ENCODE measurements around the gene SHLD3. TPM values are rescaled to one million over a fixed set of nuclear protein-coding genes. Genes with fewer than 3 reads are reported as not detected.

Gene SHLD3
- 1.9 and 2.4 TPM in 2 replicates for total RNA-seq

GRCh38 chr5:65624571-65625555, at the start of gene SHLD3, which contains the start of gene TRAPPC13:
Gene SHLD3 (plus strand): TSS chr5:65625027. CDS start chr5:65629588, 4,561 bp downstream.
Gene TRAPPC13 (plus strand): TSS chr5:65625027. CDS start chr5:65625061, 34 bp downstream.

GRCh38 chr5:65624025-65624570, 729 bp upstream of the SHLD3 start, which contains the start of gene TRIM23:
Gene TRIM23 (minus strand): TSS chr5:65624333. CDS start chr5:65624274, 59 bp downstream.

Other genes starting within 250 kb of the SHLD3 start
- 37.8 and 49.9 TPM in 2 replicates for gene ADAMTS6, start 143.1 kb upstream of the SHLD3 start, total RNA-seq
- gene CENPK, start 61.9 kb upstream of the SHLD3 start, total RNA-seq = 2.1 and 5.0 TPM in 2 replicates
- gene PPWD1, start 61.7 kb upstream of the SHLD3 start, total RNA-seq = 36.8 and 48.1 TPM in 2 replicates
- 32.8 and 44.9 TPM in 2 replicates for gene TRIM23, start 694 bp upstream of the SHLD3 start, total RNA-seq
- 29.0 and 30.1 TPM in 2 replicates for gene TRAPPC13, start within 50 bp of the SHLD3 start, total RNA-seq
- gene SGTB, start 97.1 kb downstream of the SHLD3 start, total RNA-seq = 4.6 and 6.5 TPM in 2 replicates
- 12.5 and 19.2 TPM in 2 replicates for gene NLN, start 97.2 kb downstream of the SHLD3 start, total RNA-seq

Data from bronchial smooth muscle cell (primary cell).